B cell (primary cell): Measurements from ENCODE around the gene SGCD. TPM values are rescaled to one million over a fixed set of nuclear protein-coding genes. Genes with fewer than 3 reads are reported as not detected.

Experiments
- ATAC-seq: fragments of 200-7000 bp; cut with Tn5 transposase; one replicate; pipeline ENCODE4 v1.10.0; 2021; ENCODE audit warnings: low read depth, mild to moderate bottlenecking, moderate number of reproducible peaks, moderate library complexity
- CTCF ChIA-PET: fragments of 350-600 bp; sonication (Branson Sonifier 250); formaldehyde crosslinking; loops from one replicate; lab custom pipeline; 2021; ENCODE audit warnings: antibody characterized with exemption, inconsistent platforms; lab: Charles Lee
- POLR2A ChIA-PET: fragments of 350-600 bp; sonication (Branson Sonifier 250); formaldehyde crosslinking; loops from one replicate; lab custom pipeline; 2021; ENCODE audit warnings: antibody characterized with exemption; lab: Charles Lee
- DNase-seq: peaks from one replicate; pipeline ENCODE4 v3.0.0; 2013
- H2AFZ ChIP-seq: 2 replicates; pipeline ENCODE4 v1.6.1; 2012; ENCODE audit warnings: mild to moderate bottlenecking, low read depth, low read length; ENCODE audit not compliant: insufficient read depth, poor library complexity, severe bottlenecking
- H3K27ac ChIP-seq, 2 donors: 1 replicate in 1 of 2; 2 replicates in 1 of 2; pipeline ENCODE4 v1.5.1; 2012 to 2013; ENCODE audit warnings: low read length in 2 of 2, mild to moderate bottlenecking in 2 of 2, moderate library complexity in 1 of 2
- H3K27me3 ChIP-seq, 4 experiments: fragments of 200-600 bp in 1 of 4; sonication (generic) in 1 of 4; replicated peaks in 1 of 4; 1 replicate in 2 of 4; 2 replicates in 2 of 4; pipeline versions ENCODE4 v1.6.1 to v1.7.0; 2013 to 2016; ENCODE audit warnings: low read length in 3 of 4, mild to moderate bottlenecking in 2 of 4, mixed read lengths in 1 of 4, moderate library complexity in 1 of 4; ENCODE audit not compliant: insufficient read depth in 4 of 4, control insufficient read depth in 3 of 4; ENCODE audit errors: control extremely low read depth in 1 of 4
- H3K36me3 ChIP-seq, 2 experiments: replicated peaks in 1 of 2; 1 replicate in 1 of 2; 2 replicates in 1 of 2; pipeline versions ENCODE4 v1.6.1 to v1.7.1; 2013; ENCODE audit warnings: low read length in 1 of 2; ENCODE audit not compliant: insufficient read depth in 2 of 2, control insufficient read depth in 1 of 2; ENCODE audit errors: control extremely low read depth in 1 of 2, extremely low read depth in 1 of 2
- H3K4me1 ChIP-seq, 2 donors: fragments of 200-600 bp in 1 of 2; sonication (generic) in 1 of 2; 1 replicate in 1 of 2; 2 replicates in 1 of 2; pipeline versions ENCODE4 v1.5.1 to v1.6.1; 2013 to 2017; ENCODE audit warnings: low read length in 2 of 2; ENCODE audit not compliant: control insufficient read depth in 2 of 2, insufficient read depth in 2 of 2
- H3K4me2 ChIP-seq: replicated peaks from 2 replicates; pipeline ENCODE3; 2012; ENCODE audit warnings: mild to moderate bottlenecking, low read depth, low read length; ENCODE audit not compliant: poor library complexity, severe bottlenecking
- H3K4me3 ChIP-seq, 5 experiments: fragments of 200-600 bp in 1 of 5; sonication (generic) in 1 of 5; 1 replicate in 3 of 5; 2 replicates in 2 of 5; pipeline versions ENCODE4 v1.5.1 to v1.7.0; 2011 to 2016; ENCODE audit warnings: low read length in 4 of 5, mild to moderate bottlenecking in 4 of 5, low read depth in 2 of 5, control low read depth in 1 of 5, moderate library complexity in 1 of 5; ENCODE audit not compliant: insufficient read depth in 1 of 5; ENCODE audit errors: control extremely low read depth in 1 of 5, extremely low read depth in 1 of 5
- H3K79me2 ChIP-seq: fragments of 200-600 bp; sonication (generic); one replicate; pipeline ENCODE4 v1.6.0; 2016; ENCODE audit warnings: low read length; ENCODE audit not compliant: control insufficient read depth, insufficient read depth
- H3K9ac ChIP-seq: fragments of 200-600 bp; sonication (generic); 2 replicates; pipeline ENCODE4 v1.6.1; 2017; ENCODE audit warnings: mild to moderate bottlenecking, low read length, moderate library complexity
- H3K9me3 ChIP-seq, 3 donors: one replicate each; pipeline versions ENCODE4 v1.6.1 to v1.7.1; 2013; ENCODE audit warnings: low read length in 2 of 3; ENCODE audit not compliant: control insufficient read depth in 2 of 3, insufficient read depth in 1 of 3; ENCODE audit errors: control extremely low read depth in 1 of 3
- H4K20me1 ChIP-seq: 2 replicates; pipeline ENCODE4 v1.6.0; 2012; ENCODE audit warnings: mild to moderate bottlenecking, low read length; ENCODE audit not compliant: insufficient read depth, control insufficient read depth, poor library complexity, severe bottlenecking
- H3K27ac Mint-ChIP-seq: one replicate; pipeline ENCODE4 v1.8.0; 2021; ENCODE audit warnings: mixed read lengths
- H3K27me3 Mint-ChIP-seq: one replicate; pipeline ENCODE4 v1.8.0; 2021; ENCODE audit warnings: mixed read lengths
- H3K4me1 Mint-ChIP-seq: one replicate; pipeline ENCODE4 v1.8.0; 2021; ENCODE audit warnings: mixed read lengths
- H3K4me3 Mint-ChIP-seq: one replicate; pipeline ENCODE4 v1.8.0; 2021; ENCODE audit warnings: mixed read lengths
- H3K9me3 Mint-ChIP-seq: one replicate; pipeline ENCODE4 v1.8.0; 2022; ENCODE audit warnings: mixed read lengths; ENCODE audit not compliant: insufficient read depth
- EZH2 ChIP-seq: IDR thresholded peaks from 2 replicates; pipeline ENCODE4 v1.6.1; 2012; ENCODE audit warnings: borderline replicate concordance, low read depth, mild to moderate bottlenecking, moderate library complexity, low read length; ENCODE audit not compliant: insufficient read depth, poor library complexity, severe bottlenecking
- WGBS: methylation state at CpG from one replicate; pipeline ENCODE4 v1.1.5; 2013; ENCODE audit warnings: missing lambda C conversion rate; ENCODE audit not compliant: insufficient coverage; 5-methylcytosine and 5-hydroxymethylcytosine counted together
- intact Hi-C: fragments of 100-400 bp; cut with micrococcal nuclease; formaldehyde crosslinking; loops from one replicate; pipeline ENCODE4 v1.10.0; 2022
- polyA plus RNA-seq: library from polyadenylated mRNA; depleted of rRNA; stranded (reverse); fragments of >200 nt; gene quantifications from 2 replicates; pipeline ENCODE4 v1.2.3, GENCODE V29; 2012
- total RNA-seq, 2 donors: library from RNA; stranded (reverse); fragments of 120-200 nt in 1 of 2; gene quantifications; 1 replicate in 1 of 2; 2 replicates in 1 of 2; pipeline versions ENCODE4 v1.2.3 to v1.2.4, GENCODE V29; 2013 to 2022
- TF ChIP-seq, protein P1 (sequence below): fragments of 200-600 bp; IDR thresholded peaks from one replicate; pipeline ENCODE4 v1.8.0; 2022; ENCODE audit warnings: antibody characterized with exemption, mild to moderate bottlenecking

Gene SGCD
- total and polyA plus RNA-seq, 2 donors (not counting 1 experiment from before 2014, with no cell fraction given) = not detected

DNA sequence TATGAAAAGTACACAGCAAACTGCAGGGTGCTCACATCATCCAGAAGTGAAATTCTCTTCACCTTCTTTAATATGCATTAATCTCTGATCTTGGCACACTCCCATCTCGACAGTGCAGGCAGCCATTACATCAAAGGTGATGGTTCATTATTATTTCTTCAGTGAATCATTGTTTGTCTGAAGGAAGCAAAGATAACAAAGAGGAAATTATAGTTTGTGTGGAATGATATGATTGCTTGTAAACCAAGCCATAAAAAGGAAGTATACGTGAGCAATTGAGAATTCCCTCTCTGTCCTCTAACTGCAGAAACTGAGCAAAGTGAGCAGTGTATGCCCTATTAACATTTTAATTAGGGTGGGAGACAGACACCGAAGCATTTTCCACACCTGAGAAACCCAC, 351.5 kb downstream of the SGCD start:
- intact Hi-C loops = no loop called here
- no CpG with 5 or more reads among the region's 3 CpGs for WGBS
- DNase-seq = no peak
- no peak for TF ChIP-seq EZH2
- TF ChIP-seq, protein P1, sequence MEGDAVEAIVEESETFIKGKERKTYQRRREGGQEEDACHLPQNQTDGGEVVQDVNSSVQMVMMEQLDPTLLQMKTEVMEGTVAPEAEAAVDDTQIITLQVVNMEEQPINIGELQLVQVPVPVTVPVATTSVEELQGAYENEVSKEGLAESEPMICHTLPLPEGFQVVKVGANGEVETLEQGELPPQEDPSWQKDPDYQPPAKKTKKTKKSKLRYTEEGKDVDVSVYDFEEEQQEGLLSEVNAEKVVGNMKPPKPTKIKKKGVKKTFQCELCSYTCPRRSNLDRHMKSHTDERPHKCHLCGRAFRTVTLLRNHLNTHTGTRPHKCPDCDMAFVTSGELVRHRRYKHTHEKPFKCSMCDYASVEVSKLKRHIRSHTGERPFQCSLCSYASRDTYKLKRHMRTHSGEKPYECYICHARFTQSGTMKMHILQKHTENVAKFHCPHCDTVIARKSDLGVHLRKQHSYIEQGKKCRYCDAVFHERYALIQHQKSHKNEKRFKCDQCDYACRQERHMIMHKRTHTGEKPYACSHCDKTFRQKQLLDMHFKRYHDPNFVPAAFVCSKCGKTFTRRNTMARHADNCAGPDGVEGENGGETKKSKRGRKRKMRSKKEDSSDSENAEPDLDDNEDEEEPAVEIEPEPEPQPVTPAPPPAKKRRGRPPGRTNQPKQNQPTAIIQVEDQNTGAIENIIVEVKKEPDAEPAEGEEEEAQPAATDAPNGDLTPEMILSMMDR = no peak
- Histone ChIP-seq H3K9ac (no peak overlapping the region), H3K4me2 (no peak overlapping the region), H3K9me3 (no peaks in the 10 kb centered on the region), H3K4me3 (no peak overlapping the region), H3K79me2 (no peaks in the 10 kb centered on the region), H3K27me3 (no peaks in the 10 kb centered on the region), H4K20me1 (no peaks in the 10 kb centered on the region), H3K27ac (no peak overlapping the region), H3K36me3 (no peaks in the 10 kb centered on the region), H3K4me1 (no peaks in the 10 kb centered on the region), H2AFZ (no peak overlapping the region)
- Mint-ChIP-seq H3K4me3 (no peak overlapping the region), H3K27ac (no peak overlapping the region), H3K4me1 (no peaks in the 10 kb centered on the region), H3K9me3 (no peaks in the 10 kb centered on the region), H3K27me3 (peaks cover 22% of the 10 kb centered on the region)
- POLR2A ChIA-PET = no interaction called here
- no peak for ATAC-seq
- CTCF ChIA-PET = no interaction called here

DNA sequence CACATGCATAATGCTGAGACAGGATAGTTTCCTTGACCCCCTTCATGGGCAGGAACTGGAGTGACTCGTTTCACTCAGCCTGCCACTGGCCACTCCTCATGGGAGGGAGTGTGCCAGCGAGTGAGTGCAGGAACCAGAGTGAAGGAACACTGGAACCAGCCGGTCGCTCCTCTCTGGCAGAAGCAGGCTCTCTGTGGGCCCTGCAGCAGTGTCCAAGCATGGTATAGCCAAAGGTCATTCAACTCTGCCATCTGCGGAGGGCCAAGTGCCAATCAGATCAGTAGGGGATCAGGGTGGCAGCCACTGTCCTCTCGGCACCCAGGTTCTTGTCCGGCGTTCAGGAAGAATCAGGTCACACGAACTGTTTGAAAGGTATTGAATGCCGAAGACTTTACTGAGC, 353.9 kb downstream of the SGCD start:
- POLR2A ChIA-PET = no interaction called here
- Mint-ChIP-seq H3K9me3 (no peaks in the 10 kb centered on the region), H3K27me3 (peaks cover 17% of the 10 kb centered on the region), H3K27ac (no peak overlapping the region), H3K4me1 (no peaks in the 10 kb centered on the region), H3K4me3 (no peak overlapping the region)
- H3K27me3 ChIP-seq = no peaks in the 10 kb centered on the region
- H3K79me2 ChIP-seq = no peaks in the 10 kb centered on the region
- no peak overlapping the region for H2AFZ ChIP-seq
- DNase-seq = no peak
- no peaks in the 10 kb centered on the region for H3K4me1 ChIP-seq
- TF ChIP-seq, protein P1 = no peak
- TF ChIP-seq EZH2 = no peak
- H3K9ac ChIP-seq = no peak overlapping the region
- H4K20me1 ChIP-seq = no peaks in the 10 kb centered on the region
- 90% methylated on average over 10 of the region's 10 CpGs for WGBS
- H3K36me3 ChIP-seq = no peaks in the 10 kb centered on the region
- H3K4me2 ChIP-seq = no peak overlapping the region
- no peak overlapping the region for H3K4me3 ChIP-seq
- H3K9me3 ChIP-seq = no peaks in the 10 kb centered on the region
- no peak for ATAC-seq
- no peak overlapping the region for H3K27ac ChIP-seq
- intact Hi-C loops = no loop called here
- CTCF ChIA-PET = no interaction called here
